Astrocyte of the spinal cord (primary cell): ENCODE results near the gene ERP29.

ENCODE experiments used
- DNase-seq: peaks from one replicate; pipeline ENCODE4 v3.0.0; 2011; ENCODE audit warnings: low read depth, low spot score
- H3K4me3 ChIP-seq: 2 replicates; pipeline ENCODE4 v1.5.1; 2011; ENCODE audit warnings: low read depth, mild to moderate bottlenecking, low read length, moderate library complexity
- CTCF ChIP-seq: IDR thresholded peaks from 2 replicates; pipeline ENCODE4 v1.5.1; 2012; ENCODE audit warnings: low read depth, mild to moderate bottlenecking, low read length, inconsistent platforms
- in situ Hi-C: cut with HindIII; loops from 2 replicates; pipeline ENCODE4 v1.10.0; 2017; ENCODE audit warnings: low sequenced_read_pairs

Gene ERP29

DNA sequence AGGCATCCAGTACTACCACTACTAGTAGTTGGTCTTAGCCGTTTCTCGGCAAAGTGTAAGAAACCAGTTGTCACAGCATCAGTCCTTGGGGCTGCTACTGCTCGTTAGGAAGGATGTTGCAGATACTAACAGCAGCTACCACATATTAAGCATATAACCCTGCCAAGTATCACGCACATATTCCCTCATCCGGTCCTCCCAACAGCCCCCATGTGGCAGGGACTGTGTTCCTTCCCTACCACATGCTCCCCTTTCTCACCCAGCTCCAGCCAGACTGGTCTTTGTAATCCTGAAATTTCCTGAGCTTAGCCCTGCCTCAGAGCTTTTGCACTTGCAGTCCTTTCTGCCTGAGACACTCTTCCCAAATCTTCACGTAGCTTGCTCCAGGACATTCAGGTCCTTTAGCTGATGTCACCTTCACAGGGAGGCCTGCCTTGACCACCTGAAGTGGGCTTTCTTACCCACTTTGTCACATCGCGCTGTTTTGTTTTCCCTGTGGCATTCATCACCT lies 7.8 kb downstream of the ERP29 start:
- no peak overlapping the region for H3K4me3 ChIP-seq
- no peak for DNase-seq
- no peak for TF ChIP-seq CTCF
- in situ Hi-C loops: no loop called here

DNA sequence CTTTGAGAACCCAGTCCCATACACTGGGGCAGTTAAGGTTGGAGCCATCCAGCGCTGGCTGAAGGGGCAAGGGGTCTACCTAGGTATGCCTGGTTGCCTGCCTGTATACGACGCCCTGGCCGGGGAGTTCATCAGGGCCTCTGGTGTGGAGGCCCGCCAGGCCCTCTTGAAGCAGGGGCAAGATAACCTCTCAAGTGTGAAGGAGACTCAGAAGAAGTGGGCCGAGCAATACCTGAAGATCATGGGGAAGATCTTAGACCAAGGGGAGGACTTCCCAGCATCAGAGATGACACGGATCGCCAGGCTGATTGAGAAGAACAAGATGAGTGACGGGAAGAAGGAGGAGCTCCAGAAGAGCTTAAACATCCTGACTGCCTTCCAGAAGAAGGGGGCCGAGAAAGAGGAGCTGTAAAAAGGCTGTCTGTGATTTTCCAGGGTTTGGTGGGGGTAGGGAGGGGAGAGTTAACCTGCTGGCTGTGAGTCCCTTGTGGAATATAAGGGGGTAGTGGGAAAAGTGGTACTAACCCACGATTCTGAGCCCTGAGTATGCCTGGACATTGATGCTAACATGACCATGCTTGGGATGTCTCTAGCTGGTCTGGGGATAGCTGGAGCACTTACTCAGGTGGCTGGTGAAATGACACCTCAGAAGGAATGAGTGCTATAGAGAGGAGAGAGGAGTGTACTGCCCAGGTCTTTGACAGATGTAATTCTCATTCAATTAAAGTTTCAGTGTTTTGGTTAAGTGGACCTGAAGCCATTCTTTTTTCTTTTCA lies 9.2 kb downstream of the ERP29 start:
- no peak for DNase-seq
- TF ChIP-seq CTCF: no peak
- H3K4me3 ChIP-seq: no peak overlapping the region
- in situ Hi-C loops: no loop called here

DNA sequence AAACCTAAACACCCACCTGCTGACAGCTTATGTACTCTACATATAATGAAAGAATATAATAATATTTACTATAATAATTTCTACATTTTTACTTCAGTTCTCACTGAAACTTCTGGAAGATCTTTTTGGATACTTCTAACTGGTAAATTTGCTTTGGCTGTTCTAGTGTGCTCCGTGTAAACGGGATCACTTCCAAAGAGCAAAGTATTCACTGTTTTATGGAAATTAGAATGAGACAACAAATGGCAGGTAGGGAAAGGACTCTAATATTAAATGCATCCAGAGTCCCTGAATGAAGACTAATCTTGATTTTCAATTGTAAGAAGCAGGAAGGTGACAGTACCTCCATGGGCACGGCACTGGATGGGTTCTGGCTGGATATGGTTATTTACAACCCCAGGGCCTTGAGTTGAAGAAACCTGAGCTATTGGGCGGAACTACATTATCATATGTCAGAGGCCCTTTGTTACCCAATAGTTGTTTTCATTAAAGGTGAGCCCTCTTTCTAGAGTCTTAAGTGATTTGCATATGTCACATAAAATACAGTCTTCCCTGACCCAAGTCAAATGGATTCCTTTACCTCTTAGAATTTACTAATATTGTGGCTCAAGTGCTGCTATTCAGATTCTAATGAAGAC lies 10.7 kb downstream of the ERP29 start:
- no peak overlapping the region for H3K4me3 ChIP-seq
- TF ChIP-seq CTCF: no peak
- in situ Hi-C loops: no loop called here
- no peak for DNase-seq

GRCh38 chr12:112025808-112026375 lies 12.7 kb downstream of the ERP29 start:
- DNase-seq: no peak
- no peak overlapping the region for H3K4me3 ChIP-seq
- no peak for TF ChIP-seq CTCF
- in situ Hi-C loops: no loop called here

GRCh38 chr12:112029301-112029700 lies 16.1 kb downstream of the ERP29 start:
- in situ Hi-C loops: no loop called here
- no peak overlapping the region for H3K4me3 ChIP-seq
- DNase-seq: no peak
- no peak for TF ChIP-seq CTCF

DNA sequence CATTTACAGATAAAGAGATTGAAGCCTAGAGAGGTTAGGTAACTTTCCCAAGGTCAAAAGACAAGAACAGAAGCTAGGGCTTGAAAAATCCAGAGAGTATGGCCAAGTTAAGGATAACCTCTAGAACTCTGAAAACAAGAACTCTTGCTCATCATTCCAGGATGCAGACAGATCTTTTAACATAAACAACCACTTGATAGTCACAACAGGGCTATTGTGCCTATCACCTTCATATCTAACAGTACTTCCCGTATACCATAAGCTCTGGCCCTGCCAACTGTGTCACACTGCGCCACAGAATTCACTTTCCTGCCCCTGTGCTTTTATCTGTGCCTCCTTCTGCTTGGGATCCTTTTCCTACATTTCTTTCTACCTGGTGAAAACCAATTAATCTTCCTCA lies 18.2 kb downstream of the ERP29 start:
- H3K4me3 ChIP-seq: no peak overlapping the region
- DNase-seq: no peak
- in situ Hi-C loops: no loop called here
- TF ChIP-seq CTCF: no peak
